Astrocyte (in vitro differentiated cells and primary cell): Measurements from ENCODE around the gene ACY1.

Source experiments
- EZH2 ChIP-seq: IDR thresholded peaks from 2 replicates; pipeline ENCODE4 v1.6.1; 2012; ENCODE audit warnings: mild to moderate bottlenecking, low read length, inconsistent platforms; ENCODE audit not compliant: insufficient read depth
- TF ChIP-seq, protein P1 (sequence below): IDR thresholded peaks from 2 replicates; pipeline ENCODE4 v1.5.1; 2011; ENCODE audit warnings: low read depth, mild to moderate bottlenecking, inconsistent platforms, low read length, moderate library complexity; ENCODE audit not compliant: insufficient read depth

DNA sequence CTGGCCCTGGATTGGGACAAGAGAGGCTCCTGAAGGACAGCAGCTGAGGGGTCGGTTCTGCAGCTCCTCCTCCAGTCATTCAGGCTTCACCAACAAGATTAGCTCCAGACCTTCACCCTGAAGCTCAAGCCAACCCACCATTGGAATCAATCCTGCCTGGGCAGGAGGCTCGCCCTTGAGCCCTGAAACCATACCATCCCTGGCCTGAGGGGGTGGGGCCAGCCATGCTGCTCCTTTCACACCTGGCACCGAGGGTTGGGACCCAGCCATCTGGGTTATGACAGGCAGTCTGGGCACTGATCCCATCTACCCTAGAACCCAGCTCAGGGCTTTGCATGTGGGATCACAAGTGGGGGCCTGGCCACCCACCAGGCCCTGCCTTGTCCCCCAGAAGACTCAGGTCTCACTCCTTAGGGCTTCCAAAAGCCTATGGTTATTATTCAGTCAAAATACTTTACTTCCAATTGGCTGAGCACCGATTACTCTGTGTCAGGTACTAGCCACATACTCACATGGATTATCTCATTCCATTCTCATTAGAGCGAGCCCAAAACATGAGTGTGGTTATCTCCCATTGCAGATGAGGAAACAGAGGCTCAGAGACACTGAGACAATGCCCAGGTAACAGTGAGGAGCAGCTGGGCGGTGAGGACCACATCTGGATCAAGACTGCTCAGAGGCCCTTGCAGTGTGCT lies 12.6 kb upstream of the ACY1 start:
- TF ChIP-seq, protein P1, sequence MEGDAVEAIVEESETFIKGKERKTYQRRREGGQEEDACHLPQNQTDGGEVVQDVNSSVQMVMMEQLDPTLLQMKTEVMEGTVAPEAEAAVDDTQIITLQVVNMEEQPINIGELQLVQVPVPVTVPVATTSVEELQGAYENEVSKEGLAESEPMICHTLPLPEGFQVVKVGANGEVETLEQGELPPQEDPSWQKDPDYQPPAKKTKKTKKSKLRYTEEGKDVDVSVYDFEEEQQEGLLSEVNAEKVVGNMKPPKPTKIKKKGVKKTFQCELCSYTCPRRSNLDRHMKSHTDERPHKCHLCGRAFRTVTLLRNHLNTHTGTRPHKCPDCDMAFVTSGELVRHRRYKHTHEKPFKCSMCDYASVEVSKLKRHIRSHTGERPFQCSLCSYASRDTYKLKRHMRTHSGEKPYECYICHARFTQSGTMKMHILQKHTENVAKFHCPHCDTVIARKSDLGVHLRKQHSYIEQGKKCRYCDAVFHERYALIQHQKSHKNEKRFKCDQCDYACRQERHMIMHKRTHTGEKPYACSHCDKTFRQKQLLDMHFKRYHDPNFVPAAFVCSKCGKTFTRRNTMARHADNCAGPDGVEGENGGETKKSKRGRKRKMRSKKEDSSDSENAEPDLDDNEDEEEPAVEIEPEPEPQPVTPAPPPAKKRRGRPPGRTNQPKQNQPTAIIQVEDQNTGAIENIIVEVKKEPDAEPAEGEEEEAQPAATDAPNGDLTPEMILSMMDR = no peak
- no peak for TF ChIP-seq EZH2
